GM19351 (cell line): Measurements from ENCODE around the gene STH.

ENCODE experiments used
- ATAC-seq: cut with Tn5 transposase; IDR thresholded peaks from one replicate; pipeline ENCODE4 v1.9.1; 2021; ENCODE audit warnings: mild to moderate bottlenecking, moderate library complexity; ENCODE audit not compliant: unreplicated experiment

Gene STH

DNA sequence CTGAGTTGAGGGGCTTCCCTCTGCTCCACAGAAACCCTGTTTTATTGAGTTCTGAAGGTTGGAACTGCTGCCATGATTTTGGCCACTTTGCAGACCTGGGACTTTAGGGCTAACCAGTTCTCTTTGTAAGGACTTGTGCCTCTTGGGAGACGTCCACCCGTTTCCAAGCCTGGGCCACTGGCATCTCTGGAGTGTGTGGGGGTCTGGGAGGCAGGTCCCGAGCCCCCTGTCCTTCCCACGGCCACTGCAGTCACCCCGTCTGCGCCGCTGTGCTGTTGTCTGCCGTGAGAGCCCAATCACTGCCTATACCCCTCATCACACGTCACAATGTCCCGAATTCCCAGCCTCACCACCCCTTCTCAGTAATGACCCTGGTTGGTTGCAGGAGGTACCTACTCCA lies 26.0 kb downstream of the STH start:
- ATAC-seq: no peak

GRCh38 chr17:46025510-46026165 lies 26.6 kb downstream of the STH start:
- ATAC-seq: no peak

GRCh38 chr17:46026166-46027047 lies 27.4 kb downstream of the STH start:
- ATAC-seq: no peak

DNA sequence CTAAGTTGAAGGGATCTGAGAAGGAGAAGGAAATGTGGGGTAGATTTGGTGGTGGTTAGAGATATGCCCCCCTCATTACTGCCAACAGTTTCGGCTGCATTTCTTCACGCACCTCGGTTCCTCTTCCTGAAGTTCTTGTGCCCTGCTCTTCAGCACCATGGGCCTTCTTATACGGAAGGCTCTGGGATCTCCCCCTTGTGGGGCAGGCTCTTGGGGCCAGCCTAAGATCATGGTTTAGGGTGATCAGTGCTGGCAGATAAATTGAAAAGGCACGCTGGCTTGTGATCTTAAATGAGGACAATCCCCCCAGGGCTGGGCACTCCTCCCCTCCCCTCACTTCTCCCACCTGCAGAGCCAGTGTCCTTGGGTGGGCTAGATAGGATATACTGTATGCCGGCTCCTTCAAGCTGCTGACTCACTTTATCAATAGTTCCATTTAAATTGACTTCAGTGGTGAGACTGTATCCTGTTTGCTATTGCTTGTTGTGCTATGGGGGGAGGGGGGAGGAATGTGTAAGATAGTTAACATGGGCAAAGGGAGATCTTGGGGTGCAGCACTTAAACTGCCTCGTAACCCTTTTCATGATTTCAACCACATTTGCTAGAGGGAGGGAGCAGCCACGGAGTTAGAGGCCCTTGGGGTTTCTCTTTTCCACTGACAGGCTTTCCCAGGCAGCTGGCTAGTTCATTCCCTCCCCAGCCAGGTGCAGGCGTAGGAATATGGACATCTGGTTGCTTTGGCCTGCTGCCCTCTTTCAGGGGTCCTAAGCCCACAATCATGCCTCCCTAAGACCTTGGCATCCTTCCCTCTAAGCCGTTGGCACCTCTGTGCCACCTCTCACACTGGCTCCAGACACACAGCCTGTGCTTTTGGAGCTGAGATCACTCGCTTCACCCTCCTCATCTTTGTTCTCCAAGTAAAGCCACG lies 28.3 kb downstream of the STH start:
- ATAC-seq: no peak

DNA sequence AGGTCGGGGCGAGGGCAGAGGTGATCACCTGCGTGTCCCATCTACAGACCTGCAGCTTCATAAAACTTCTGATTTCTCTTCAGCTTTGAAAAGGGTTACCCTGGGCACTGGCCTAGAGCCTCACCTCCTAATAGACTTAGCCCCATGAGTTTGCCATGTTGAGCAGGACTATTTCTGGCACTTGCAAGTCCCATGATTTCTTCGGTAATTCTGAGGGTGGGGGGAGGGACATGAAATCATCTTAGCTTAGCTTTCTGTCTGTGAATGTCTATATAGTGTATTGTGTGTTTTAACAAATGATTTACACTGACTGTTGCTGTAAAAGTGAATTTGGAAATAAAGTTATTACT lies 28.9 kb downstream of the STH start:
- ATAC-seq: no peak

- ATAC-seq: no peak
Measured at GRCh38 chr17:46028374-46028773, 29.3 kb downstream of the STH start.

DNA sequence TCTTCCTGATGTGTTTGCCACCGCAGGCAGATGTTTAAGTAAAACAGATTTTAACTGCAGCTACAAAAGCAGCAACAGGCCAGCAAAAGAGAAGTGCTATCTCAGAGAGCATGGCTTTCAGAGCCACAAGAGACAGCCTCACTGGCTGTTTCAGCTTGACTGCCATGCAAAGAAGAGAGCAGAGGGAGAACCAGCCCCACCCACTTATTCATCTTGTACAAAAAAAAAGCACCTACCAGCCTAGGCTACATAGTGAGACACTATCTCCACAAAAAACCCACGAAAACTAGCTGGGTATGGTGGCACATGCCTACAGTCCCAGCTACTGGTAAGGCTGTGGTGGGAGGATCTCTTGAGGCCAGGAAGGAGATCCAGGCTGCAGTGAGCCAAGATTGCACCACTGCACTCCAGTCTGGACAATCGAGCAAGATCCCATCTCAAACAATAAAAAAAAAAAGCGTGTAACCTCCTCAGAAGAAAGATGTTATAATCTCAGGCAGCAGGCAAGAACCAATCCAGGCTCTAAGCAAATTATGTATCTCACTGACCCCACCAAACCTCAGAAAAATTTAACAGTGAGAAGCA lies 30.0 kb downstream of the STH start:
- no peak for ATAC-seq

- no peak for ATAC-seq
Measured at GRCh38 chr17:46029627-46030026, 30.6 kb downstream of the STH start.

- no peak for ATAC-seq
Measured at GRCh38 chr17:46030752-46031151, 31.7 kb downstream of the STH start.

- no peak for ATAC-seq
Measured at GRCh38 chr17:46031440-46031839, 32.4 kb downstream of the STH start.

DNA sequence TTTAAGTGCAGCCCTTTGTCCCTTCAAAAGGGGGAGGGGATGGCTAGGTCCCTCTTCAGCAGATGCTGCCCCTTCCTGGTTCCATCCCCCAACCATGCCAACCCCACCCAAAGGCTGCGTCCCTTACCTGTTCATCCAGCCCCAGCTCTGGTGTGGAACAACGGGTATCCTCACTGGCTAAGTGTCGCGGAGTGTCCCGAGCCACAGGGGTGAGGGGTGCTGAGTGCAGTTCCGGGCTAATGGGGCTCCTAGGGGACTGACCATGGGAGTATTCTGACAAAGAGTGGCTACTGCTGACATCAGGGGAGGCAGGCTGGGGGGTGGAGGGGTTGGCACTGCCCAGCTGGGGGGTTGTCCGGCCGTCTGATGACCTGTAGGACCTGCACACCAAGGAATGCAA lies 32.9 kb downstream of the STH start:
- no peak for ATAC-seq

DNA sequence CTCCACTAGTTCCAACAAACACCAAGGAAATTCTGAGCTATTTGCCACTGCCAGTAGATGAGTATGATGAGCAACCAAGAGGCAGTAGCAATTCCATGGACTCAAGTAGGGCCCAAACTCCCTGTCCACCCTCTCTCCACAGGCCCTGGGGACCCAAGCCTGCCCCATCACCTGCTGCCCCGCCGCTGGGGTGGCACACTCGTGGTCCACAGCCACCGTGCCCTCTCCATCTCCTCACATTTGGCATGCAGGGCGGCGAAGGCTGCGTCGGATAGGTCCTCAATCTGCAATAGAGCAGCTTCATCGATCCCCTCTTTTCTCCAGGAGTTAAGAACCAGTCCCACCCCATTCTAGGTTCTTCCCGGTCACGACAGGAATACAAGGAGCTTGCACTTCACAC lies 33.9 kb downstream of the STH start:
- no peak for ATAC-seq

GRCh38 chr17:46033392-46033791 lies 34.3 kb downstream of the STH start:
- ATAC-seq: no peak

DNA sequence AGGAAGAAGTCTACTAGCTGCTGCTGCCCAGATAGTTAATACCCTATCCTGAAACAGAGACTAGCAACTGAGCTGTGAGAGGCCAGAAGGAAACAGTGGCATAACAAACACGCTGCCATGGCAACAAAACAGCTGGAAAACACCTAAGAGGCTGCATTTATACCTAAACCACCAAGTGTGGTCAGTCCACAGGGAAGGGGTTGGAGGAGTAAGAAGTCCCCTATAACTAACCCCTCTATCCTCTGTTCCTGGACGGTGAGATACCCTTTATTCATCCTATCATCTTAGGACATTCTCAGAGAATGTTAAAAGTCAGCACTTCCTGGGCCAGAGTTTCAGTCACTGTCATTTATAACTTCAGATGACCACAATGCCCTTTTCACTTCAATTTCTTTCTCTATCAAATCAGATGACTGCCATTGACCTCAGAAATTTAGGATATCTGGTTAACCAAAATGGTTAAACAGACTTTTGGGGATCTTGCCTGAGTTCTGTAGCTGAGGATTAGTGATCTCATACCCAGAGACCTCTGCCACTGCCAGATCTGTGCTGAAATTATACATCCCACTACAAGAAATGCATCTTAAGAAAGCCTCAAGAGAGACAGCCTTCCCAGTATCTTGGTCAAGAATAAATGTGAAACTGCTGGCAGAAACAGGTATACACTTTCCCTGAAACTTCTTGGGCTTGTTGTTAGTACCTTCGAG lies 36.2 kb downstream of the STH start:
- ATAC-seq: no peak

DNA sequence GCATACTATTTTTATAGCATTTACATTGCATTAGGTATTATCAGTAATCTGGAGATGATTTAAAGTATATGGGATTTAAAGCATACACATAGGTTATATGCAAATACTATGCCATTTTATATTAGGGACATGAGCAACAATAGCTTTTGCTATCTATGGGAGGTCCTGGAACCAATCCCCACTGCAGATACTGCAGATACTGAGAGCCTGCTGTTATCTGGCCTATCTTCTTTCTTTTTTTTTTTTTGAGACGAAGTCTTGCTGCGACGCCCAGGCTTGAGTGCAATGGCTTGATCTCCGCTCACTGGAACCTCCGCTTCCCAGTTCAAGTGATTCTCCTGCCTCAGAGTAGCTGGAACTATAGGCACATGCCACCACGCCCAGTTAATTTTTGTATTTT lies 37.4 kb downstream of the STH start:
- no peak for ATAC-seq

- ATAC-seq: no peak
Measured at GRCh38 chr17:46037722-46038255, 38.7 kb downstream of the STH start.

DNA sequence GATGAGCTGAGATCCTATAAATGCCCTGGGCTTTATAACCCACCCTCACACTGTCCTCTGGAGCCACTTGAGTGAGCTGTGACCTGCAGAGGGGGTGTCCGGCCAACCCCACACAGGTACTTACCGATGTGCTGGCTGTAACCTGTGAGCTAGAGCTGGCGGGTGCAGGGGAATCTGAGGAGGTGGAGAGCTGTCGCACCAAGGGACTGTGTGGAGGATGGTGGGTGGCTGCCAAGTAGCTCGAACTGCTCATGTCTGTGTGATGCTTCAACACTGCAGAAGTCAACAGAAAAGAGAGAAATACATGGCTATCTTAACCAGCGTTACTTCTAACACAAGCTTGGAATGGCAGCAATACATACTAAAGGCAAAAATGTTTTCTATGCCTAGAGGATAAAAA lies 39.4 kb downstream of the STH start:
- no peak for ATAC-seq

GRCh38 chr17:46038937-46039336 lies 39.9 kb downstream of the STH start:
- ATAC-seq: no peak

DNA sequence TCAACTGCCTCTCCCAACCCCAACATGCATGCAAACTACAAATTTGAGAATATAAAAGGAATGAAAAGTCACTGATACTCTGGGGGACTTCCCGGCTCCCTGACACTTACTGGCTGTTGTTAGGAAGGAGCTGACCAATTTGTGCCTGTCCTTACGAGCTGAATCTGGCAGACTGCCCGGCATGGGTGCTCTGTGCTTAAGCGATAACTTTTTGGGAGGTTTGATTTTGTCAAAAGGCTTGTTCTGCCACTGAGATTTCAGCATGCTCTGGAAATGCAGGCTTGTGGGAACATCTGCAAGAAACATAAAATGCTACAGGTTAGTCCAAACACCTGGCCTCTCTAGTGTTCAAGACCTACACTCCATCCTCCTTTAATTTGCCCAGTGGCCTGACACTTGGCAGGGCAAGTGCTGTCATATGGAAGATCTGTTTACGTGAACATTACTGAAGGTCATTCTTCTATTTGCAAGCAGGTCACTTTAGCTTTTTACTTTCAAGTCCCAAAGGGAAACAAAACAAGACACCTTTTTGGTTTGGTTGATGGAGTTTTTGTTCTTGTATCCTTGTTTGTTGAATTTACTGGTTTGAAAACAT lies 40.6 kb downstream of the STH start:
- ATAC-seq: no peak

DNA sequence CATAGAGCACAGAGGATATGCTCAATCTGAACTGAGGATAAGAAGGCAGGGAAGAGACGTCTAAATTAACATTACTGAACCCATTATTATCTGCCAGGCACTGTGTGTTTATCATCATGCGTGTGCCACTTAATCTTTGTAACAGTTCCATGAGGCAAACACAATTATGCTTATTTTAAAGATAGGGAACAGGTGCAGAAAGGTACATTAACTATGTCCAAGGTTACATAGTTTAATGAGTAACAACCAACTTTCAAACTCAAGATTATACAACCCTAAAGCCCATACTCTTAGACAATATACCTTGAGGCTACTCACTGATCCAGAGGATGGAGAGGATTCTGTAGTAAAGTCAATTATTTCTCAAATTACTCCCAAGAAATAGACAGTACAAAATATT lies 43.2 kb downstream of the STH start:
- no peak for ATAC-seq
